GM04503 (cell line): Measurements from ENCODE around the gene KANSL3.
"Not testable (repeated sequence)": the region's sequence is repeated elsewhere in the genome, so short reads cannot be mapped to it uniquely, and the experiment has no call there.

ENCODE experiments used
- DNase-seq: peaks from one replicate; pipeline ENCODE4 v3.0.0-alpha.2; 2012; ENCODE audit warnings: low read depth

Gene KANSL3

DNA sequence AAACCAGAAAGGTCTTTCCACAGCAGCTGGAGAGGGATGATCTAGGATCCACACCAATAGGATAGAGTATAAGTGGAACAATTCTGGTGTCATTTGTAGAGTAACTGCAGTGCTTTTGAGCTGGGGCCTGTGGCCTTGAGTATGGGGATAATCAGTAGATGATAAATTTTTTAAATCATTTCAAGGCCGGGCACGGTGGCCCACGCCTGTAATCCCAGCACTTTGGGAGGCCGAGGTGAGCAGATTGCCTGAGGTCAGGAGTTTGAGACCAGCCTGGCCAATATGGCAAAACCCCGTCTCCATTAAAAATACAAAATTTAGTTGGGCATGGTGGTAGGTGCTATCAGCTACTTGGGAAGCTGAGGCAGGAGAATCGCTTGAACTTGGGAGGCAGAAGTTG, 80.7 kb downstream of the KANSL3 start:
- not testable (repeated sequence) for DNase-seq

DNA sequence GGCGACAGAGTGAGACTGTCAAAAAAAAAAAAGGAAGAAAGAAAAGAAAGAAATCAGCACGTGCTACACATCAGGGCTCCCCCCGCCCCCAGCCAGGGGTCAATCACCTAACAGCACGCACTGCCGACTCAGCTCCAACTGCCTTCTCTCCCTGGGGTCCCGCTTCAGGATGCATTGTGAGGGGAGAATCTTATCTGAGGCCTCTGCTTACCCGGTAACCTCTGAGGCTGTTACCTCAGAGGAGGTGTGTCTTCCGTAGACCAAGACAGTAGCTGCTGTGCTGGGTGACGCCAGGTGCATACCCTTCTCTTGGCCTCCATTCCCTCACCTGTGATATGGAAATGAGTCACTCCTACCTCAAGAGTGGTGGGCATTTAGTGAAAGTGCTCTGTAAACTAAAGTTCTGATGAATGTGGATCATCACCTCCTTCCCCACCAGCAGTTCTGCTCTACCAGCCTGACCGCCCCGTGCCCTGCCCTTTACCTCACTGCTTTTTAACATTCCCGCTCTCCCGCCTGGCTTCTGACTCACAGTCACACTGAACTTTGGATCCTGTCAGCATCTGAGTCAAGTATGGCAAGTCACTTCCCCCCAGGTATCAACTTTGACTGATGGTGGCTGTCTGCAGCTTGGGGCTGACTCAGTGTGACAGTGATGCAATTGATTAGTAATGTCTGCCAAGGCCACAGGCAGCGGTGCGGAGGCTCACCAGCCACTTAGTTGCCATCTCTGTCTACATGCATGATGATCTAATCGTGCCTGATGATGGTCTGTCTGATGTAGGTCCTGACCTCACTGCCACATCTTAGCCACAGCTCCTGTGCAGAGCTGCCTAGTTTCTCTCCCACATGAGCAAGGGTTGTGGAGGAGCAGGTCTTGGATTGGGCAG, 81.4 kb downstream of the KANSL3 start:
- DNase-seq: no peak

DNA sequence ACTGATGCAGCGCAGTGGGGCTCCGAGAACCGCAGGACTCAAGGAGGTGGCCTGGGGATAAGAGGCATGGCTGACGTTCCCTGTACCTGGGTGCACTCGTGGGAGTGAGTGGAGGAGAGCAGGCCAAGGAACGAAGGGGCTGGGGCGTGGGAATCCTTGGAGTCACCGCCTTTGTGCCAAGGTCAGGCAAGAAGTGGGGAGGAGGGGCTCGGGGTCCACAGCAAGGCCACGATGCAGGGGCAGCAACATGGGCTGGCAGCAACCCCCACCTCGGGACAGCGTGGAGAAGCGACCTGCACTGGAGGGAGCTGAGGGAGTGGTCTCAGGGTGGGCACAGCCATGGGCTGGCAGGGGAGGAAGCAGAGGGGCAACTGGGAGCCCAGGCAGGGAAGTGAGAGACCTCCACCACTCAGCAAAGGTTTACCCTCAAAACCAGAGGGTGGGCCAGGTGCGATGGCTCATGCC, 82.9 kb downstream of the KANSL3 start:
- DNase-seq: no peak

GRCh38 chr2:96554293-96555145, 83.6 kb downstream of the KANSL3 start:
- no peak for DNase-seq

- not testable (repeated sequence) for DNase-seq
Observed at GRCh38 chr2:96553957-96554292, 84.2 kb downstream of the KANSL3 start.

GRCh38 chr2:96553176-96553956, 84.7 kb downstream of the KANSL3 start:
- no peak for DNase-seq

DNA sequence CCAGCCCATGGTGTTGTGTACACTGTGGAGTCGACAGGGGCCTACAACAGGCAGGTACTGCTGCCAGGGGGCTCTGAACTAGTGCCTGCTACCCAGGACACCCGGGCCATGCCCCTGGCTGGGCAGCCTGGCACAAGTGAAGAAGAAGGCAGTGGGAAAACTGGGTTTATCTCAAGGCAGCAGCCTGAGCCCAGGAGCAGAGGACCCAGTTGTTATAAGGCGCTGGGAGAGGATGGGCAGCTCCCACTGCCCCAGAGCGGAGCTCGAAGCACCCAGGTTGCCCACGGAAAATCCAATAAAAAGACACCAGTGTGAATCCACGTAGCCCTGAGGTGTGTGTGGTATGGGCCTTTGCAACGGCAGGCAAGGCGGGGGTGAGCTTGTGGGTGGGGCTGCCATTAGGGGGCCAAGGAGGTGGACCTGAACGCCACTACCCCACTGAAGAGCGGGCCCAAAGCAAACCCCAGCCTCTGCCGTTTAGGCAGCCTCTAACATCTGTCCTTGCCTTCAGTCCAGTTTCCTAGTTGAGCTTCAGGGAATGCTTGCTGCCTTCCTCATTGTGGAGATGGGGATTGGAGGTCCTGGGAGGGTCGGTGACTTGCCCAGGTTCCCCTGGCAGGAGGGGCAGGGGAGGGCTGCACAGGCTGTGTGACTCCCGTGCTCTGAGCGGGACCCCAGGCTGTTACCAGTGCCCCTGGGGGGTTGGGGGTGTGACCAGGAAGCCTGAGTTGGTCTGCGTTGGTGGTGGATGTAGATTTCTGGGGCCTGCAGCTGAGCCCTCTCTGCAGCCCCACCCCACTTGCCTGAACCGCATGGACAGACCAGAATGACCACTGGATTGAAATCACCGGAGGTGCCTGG, 85.6 kb downstream of the KANSL3 start:
- no peak for DNase-seq

- no peak for DNase-seq
Observed at GRCh38 chr2:96551605-96552314, 86.4 kb downstream of the KANSL3 start.

DNA sequence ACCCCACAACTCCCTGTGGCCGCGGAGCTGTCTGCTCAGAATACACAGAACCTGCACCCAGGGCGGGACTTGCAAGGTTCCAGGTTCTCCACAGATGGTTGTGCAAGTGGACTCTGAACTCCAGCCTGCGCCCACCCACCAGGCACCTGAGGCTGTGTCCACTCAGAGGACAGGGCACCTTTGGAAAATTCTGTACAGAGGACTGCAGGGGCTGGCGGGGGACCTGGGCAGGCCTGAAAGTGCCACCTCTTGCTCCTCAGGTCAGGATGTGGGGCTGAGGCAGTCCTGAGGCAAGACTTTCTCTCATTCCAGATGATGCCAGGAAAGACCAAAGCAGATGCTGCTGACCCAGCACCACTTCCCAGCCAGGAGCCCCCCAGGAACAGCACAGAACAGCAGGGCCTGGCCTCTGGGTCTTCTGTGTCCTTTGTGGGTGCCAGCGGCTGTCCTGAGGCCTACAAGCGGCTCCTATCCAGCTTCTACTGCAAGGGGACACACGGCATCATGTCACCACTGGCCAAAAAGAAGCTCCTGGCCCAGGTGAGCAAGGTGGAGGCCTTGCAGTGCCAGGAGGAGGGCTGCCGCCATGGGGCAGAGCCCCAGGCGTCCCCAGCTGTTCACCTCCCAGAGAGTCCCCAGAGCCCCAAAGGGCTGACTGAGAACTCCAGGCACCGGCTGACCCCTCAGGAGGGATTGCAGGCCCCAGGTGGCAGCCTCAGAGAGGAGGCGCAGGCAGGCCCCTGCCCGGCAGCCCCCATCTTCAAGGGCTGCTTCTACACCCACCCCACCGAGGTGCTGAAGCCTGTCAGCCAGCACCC, 87.1 kb downstream of the KANSL3 start:
- DNase-seq: no peak

GRCh38 chr2:96549967-96550786, 87.9 kb downstream of the KANSL3 start:
- DNase-seq: no peak

DNA sequence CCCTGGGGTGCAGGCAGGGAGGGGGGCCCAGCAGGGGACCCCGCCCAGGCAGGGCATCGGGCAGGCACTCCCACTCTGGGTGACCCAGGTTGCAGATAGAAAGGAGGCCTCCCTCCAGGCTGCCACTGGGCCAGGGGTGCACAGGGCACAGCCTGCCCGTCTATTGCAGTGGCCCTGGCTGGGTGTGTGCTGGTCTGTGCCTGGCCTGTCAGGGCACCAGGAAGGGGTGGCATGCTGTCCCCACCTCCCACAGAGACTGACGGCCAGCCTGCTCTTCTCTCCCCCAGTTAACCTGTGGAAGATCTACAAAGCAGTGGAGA, 88.7 kb downstream of the KANSL3 start:
- no peak for DNase-seq

DNA sequence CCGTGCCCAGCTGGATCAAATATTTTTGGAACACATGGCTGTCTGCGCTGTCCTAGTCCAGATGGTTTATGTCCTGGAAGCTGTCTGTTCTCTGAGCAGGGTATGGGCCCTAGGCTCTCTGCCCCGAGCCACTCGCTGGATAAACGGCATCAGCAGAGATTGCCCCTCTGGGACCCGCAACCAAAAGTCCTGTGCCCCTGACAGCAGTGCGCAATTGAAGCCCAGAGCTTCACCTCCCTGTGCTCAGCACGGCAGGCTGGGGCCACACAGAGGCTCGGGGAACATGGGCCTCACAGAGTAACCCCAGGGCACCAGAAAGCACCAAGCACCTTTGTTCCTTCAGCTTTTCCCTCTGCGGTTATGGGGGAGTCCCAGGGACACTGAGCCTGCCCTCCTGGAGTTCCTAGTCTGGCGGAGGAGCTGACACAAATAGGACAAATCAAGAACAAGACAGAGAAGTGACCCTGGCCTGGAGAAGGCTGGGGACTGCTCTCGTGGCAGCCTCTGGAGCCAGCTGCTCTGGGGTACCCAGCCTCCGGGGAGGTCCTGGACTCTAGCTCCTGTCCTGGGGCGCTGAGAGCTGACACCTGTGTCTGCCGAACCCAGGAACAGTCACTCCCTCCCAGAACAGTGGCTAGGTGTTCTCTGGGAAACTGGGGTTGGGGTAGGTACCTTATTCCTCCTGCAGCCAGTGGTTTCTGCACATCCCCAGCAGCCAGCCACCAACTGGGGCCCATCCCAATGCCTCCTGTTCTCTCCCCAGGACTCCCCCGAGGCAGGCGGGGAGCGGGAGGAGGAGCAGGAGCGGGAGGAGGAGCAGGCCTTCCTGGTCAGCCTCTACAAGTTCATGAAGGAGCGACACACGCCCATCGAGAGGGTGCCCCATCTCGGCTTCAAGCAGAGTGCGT, 89.3 kb downstream of the KANSL3 start:
- DNase-seq: no peak

GRCh38 chr2:96547731-96548171, 90.4 kb downstream of the KANSL3 start:
- DNase-seq: no peak

- DNase-seq: no peak
Observed at GRCh38 chr2:96547203-96547641, 90.9 kb downstream of the KANSL3 start.

DNA sequence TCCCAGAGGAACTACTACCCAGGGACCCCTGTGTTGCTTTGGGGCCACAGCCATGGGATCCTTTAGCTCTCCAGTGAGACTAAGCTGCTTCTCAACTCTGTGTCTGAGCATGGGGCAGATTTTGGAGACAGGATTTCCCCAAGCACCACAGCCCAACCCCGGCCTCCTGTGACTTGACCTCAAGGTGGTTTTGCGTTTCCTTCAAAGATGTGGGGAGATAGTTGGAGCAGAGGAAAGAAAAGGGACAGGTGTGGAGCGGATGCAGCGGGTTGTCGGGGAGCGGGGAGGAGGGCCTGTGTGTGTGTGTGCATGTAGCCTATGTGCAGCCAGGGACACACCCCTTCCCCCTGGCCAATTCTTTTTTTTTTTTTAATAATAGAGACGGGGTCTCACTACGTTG, 91.3 kb downstream of the KANSL3 start:
- no peak for DNase-seq

DNA sequence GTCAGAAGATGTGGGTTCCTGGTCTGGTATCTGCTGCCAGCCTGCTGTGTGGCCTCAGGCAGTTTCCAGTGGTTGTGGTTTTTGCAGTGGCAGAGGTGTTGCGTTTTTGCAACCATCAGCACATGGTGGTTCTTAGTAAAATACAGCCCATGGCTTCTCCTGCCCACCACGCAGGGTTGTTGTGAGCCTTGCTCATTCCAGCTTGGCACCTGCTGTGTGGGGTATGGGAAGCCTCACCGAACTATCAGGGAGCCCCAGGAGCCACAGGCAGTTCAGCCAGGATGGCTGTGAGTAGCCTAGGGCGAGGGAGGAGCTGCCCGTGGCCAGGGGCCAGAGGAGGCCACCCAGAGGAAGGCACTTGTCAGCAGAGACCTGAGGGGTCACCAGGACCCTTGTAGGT, 91.8 kb downstream of the KANSL3 start:
- DNase-seq: no peak
